ENCODE results near the gene SNCG. TPM values are rescaled to one million over a fixed set of nuclear protein-coding genes. Genes with fewer than 3 reads are reported as not detected.

SNCG gene
- polyA plus RNA-seq, 1 donor from 2014 or later, result 6.1 TPM

DNA sequence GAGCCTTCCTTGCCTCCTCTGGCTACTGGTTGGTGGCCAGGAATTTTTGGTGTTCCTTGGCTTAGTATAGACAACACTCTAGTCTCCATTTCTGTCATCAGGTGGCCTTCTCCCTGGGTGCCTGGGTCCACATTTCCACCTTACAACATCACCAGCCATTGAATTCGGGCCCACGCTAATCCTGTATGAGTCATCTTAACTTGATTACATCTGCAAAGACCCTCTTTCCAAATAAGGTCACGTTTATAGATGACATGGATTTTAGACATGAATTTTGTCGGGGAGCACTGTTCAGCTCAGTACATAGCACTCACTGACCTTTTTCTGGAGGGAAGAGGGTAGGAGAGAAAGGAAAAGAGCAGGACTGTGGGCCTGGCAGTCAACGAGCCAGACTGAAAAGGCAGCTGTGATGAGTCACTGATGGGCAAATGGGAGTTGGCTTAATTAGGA lies 40.4 kb upstream of the SNCG start:
- Histone ChIP-seq H3K9me2 (ENCODE audit: insufficient read depth, low read length) (no peaks in the 10 kb centered on the region), H3K9ac (ENCODE audit: low read length) (no peak overlapping the region), H3K4me3 (ENCODE audit: low read length) (no peak overlapping the region), H3K36me3 (ENCODE audit: insufficient read depth, low read length) (no peaks in the 10 kb centered on the region), H3K79me2 (replicated peaks; ENCODE audit: insufficient read depth, low read length) (no peaks in the 10 kb centered on the region), H3F3A (ENCODE audit: insufficient read depth, low read length, poor library complexity, severe bottlenecking) (no peaks in the 10 kb centered on the region), H3K9me3 (ENCODE audit: low read length) (no peaks in the 10 kb centered on the region), H3K4me2 (ENCODE audit: low read length) (no peak overlapping the region), H3K27ac (ENCODE audit: low read length) (no peak overlapping the region), H2AFZ (ENCODE audit: low read depth, low read length) (no peak overlapping the region), H3K27me3 (ENCODE audit: insufficient read depth, low read depth, low read length) (no peaks in the 10 kb centered on the region), H4K20me1 (ENCODE audit: insufficient read depth) (no peaks in the 10 kb centered on the region)
- TF ChIP-seq MXI1 (conservative IDR thresholded peaks at IDR 0.05; ENCODE audit: poor library complexity, severe bottlenecking), result no peak
- no peak for TF ChIP-seq RAD21 (conservative IDR thresholded peaks at IDR 0.05)
- no peak for TF ChIP-seq EP300 (conservative IDR thresholded peaks at IDR 0.05; ENCODE audit: poor library complexity, severe bottlenecking)
- TF ChIP-seq, protein P1, sequence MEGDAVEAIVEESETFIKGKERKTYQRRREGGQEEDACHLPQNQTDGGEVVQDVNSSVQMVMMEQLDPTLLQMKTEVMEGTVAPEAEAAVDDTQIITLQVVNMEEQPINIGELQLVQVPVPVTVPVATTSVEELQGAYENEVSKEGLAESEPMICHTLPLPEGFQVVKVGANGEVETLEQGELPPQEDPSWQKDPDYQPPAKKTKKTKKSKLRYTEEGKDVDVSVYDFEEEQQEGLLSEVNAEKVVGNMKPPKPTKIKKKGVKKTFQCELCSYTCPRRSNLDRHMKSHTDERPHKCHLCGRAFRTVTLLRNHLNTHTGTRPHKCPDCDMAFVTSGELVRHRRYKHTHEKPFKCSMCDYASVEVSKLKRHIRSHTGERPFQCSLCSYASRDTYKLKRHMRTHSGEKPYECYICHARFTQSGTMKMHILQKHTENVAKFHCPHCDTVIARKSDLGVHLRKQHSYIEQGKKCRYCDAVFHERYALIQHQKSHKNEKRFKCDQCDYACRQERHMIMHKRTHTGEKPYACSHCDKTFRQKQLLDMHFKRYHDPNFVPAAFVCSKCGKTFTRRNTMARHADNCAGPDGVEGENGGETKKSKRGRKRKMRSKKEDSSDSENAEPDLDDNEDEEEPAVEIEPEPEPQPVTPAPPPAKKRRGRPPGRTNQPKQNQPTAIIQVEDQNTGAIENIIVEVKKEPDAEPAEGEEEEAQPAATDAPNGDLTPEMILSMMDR (IDR thresholded peaks at IDR 0.05; ENCODE audit: poor library complexity, severe bottlenecking), result no peak
- TF ChIP-seq, protein P2, sequence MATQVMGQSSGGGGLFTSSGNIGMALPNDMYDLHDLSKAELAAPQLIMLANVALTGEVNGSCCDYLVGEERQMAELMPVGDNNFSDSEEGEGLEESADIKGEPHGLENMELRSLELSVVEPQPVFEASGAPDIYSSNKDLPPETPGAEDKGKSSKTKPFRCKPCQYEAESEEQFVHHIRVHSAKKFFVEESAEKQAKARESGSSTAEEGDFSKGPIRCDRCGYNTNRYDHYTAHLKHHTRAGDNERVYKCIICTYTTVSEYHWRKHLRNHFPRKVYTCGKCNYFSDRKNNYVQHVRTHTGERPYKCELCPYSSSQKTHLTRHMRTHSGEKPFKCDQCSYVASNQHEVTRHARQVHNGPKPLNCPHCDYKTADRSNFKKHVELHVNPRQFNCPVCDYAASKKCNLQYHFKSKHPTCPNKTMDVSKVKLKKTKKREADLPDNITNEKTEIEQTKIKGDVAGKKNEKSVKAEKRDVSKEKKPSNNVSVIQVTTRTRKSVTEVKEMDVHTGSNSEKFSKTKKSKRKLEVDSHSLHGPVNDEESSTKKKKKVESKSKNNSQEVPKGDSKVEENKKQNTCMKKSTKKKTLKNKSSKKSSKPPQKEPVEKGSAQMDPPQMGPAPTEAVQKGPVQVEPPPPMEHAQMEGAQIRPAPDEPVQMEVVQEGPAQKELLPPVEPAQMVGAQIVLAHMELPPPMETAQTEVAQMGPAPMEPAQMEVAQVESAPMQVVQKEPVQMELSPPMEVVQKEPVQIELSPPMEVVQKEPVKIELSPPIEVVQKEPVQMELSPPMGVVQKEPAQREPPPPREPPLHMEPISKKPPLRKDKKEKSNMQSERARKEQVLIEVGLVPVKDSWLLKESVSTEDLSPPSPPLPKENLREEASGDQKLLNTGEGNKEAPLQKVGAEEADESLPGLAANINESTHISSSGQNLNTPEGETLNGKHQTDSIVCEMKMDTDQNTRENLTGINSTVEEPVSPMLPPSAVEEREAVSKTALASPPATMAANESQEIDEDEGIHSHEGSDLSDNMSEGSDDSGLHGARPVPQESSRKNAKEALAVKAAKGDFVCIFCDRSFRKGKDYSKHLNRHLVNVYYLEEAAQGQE (IDR thresholded peaks at IDR 0.05; ENCODE audit: borderline replicate concordance), result no peak
- TF ChIP-seq SMC3 (conservative IDR thresholded peaks at IDR 0.05; ENCODE audit: poor library complexity), result no peak
- TF ChIP-seq EZH2 (IDR thresholded peaks at IDR 0.05; ENCODE audit: borderline replicate concordance, insufficient read depth, low read length, poor library complexity, severe bottlenecking), result no peak
- no peak for TF ChIP-seq TAF1 (IDR thresholded peaks at IDR 0.05; ENCODE audit: low read depth)
- TF ChIP-seq POLR2AphosphoS5 (IDR thresholded peaks at IDR 0.05), result no peak

DNA sequence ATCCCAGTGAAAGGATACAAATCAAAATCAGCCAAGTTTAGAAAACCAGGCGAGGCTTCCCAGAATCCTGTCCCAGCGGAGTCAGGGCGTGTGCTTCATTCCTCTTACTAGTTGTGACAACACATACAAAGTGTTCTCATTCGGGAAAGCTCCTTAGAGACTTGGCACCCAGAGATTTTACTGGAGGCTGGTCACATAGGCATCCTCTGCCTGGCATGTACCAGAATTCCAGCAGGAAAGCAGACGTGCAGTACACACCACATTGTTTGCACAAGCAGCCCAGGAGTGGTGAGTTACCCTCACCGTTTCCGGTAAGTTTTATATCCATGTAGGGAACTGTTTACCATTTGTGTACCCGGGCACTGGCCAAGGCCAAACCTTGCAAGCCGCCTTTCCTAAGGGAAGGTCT lies 35.8 kb upstream of the SNCG start:
- no peak overlapping the region for H3K4me2 ChIP-seq (ENCODE audit: low read length)
- H2AFZ ChIP-seq (ENCODE audit: low read depth, low read length), result no peak overlapping the region
- H3K9ac ChIP-seq (ENCODE audit: low read length), result no peak overlapping the region
- no peak overlapping the region for H3K27ac ChIP-seq (ENCODE audit: low read length)
- H3F3A ChIP-seq (ENCODE audit: insufficient read depth, low read length, poor library complexity, severe bottlenecking), result no peaks in the 10 kb centered on the region
- H3K9me3 ChIP-seq (ENCODE audit: low read length), result no peaks in the 10 kb centered on the region
- no peaks in the 10 kb centered on the region for H3K36me3 ChIP-seq (ENCODE audit: insufficient read depth, low read length)
- no peaks in the 10 kb centered on the region for H3K27me3 ChIP-seq (ENCODE audit: insufficient read depth, low read depth, low read length)
- H3K79me2 ChIP-seq (replicated peaks; ENCODE audit: insufficient read depth, low read length), result no peaks in the 10 kb centered on the region
- no peaks in the 10 kb centered on the region for H3K9me2 ChIP-seq (ENCODE audit: insufficient read depth, low read length)
- TF ChIP-seq, protein P2 (IDR thresholded peaks at IDR 0.05; ENCODE audit: borderline replicate concordance), result no peak
- TF ChIP-seq MXI1 (conservative IDR thresholded peaks at IDR 0.05; ENCODE audit: poor library complexity, severe bottlenecking), result no peak
- no peak for TF ChIP-seq SMC3 (conservative IDR thresholded peaks at IDR 0.05; ENCODE audit: poor library complexity)
- no peak for TF ChIP-seq EP300 (conservative IDR thresholded peaks at IDR 0.05; ENCODE audit: poor library complexity, severe bottlenecking)
- TF ChIP-seq EZH2 (IDR thresholded peaks at IDR 0.05; ENCODE audit: borderline replicate concordance, insufficient read depth, low read length, poor library complexity, severe bottlenecking), result no peak
- TF ChIP-seq POLR2AphosphoS5 (IDR thresholded peaks at IDR 0.05), result no peak
- TF ChIP-seq, protein P1 (IDR thresholded peaks at IDR 0.05; ENCODE audit: poor library complexity, severe bottlenecking), result no peak
- TF ChIP-seq TAF1 (IDR thresholded peaks at IDR 0.05; ENCODE audit: low read depth), result no peak
- no peak for TF ChIP-seq RAD21 (conservative IDR thresholded peaks at IDR 0.05)
- no peak overlapping the region for H3K4me3 ChIP-seq (ENCODE audit: low read length)
- H4K20me1 ChIP-seq (ENCODE audit: insufficient read depth), result no peaks in the 10 kb centered on the region
